ENCODE results near the gene MCMBP.
A peak's percentile ranks its signal among the peaks of the same experiment; 100 is the strongest.

Gene MCMBP

DNA sequence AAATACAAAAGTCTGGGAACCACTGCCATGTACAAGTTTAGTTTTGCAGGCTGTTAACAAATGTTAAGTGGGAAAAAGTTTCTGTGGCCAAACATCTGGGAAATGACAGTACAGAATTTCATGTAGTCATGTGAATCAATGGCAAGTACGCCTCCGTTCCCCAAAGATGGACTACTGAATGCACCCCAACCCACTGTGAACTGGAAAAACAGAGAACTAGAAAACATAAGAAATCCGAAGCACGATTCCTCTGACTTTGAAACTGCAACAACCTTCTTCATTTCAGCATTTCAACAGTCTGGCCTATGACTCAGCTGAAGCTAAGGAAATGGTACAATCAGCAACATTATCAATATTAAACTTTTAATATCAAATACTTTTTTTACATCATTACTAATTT lies 41.8 kb downstream of the MCMBP start:
- Histone ChIP-seq H3K4me1 (ENCODE audit: control insufficient read depth in 1 of 2, insufficient read depth in 1 of 2, low read depth in 1 of 2, low read length in 1 of 2) (no peaks in the 10 kb centered on the region), H3K27me3 (no peaks in the 10 kb centered on the region), H3K9me3 (no peaks in the 10 kb centered on the region), H3K36me3 (peaks cover 92% of the 10 kb centered on the region), H3K27ac (no peak overlapping the region), H3K4me3 (ENCODE audit: low read depth in 1 of 2, low read length in 1 of 2) (no peak overlapping the region)
- TF ChIP-seq, protein P1, sequence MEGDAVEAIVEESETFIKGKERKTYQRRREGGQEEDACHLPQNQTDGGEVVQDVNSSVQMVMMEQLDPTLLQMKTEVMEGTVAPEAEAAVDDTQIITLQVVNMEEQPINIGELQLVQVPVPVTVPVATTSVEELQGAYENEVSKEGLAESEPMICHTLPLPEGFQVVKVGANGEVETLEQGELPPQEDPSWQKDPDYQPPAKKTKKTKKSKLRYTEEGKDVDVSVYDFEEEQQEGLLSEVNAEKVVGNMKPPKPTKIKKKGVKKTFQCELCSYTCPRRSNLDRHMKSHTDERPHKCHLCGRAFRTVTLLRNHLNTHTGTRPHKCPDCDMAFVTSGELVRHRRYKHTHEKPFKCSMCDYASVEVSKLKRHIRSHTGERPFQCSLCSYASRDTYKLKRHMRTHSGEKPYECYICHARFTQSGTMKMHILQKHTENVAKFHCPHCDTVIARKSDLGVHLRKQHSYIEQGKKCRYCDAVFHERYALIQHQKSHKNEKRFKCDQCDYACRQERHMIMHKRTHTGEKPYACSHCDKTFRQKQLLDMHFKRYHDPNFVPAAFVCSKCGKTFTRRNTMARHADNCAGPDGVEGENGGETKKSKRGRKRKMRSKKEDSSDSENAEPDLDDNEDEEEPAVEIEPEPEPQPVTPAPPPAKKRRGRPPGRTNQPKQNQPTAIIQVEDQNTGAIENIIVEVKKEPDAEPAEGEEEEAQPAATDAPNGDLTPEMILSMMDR (IDR thresholded peaks at IDR 0.05): no peak

DNA sequence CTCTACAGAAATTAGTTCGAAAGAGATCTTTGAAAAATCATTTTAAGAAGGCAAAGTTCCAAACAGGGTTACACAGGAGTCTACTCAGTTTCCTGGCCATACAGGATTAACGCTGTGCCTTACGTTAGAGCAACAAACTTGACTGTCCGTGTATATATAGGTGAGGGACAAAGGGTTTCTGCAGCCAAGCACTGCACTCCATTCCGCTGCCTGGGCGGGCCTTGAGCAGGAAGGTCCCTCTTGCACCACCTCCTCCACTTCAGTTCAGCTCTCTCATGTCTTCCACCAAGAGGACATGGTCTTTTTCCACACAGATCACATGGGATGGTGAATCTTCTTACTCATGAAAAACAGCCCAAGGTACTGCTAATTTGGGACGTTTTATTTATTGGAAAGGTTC lies 43.2 kb downstream of the MCMBP start:
- peaks cover 78% of the 10 kb centered on the region for H3K36me3 ChIP-seq
- no peak overlapping the region for H3K4me3 ChIP-seq (ENCODE audit: low read depth in 1 of 2, low read length in 1 of 2)
- no peaks in the 10 kb centered on the region for H3K4me1 ChIP-seq (ENCODE audit: control insufficient read depth in 1 of 2, insufficient read depth in 1 of 2, low read depth in 1 of 2, low read length in 1 of 2)
- H3K9me3 ChIP-seq: no peaks in the 10 kb centered on the region
- no peak overlapping the region for H3K27ac ChIP-seq
- no peaks in the 10 kb centered on the region for H3K27me3 ChIP-seq
- TF ChIP-seq, protein P1 (IDR thresholded peaks at IDR 0.05): no peak

- TF ChIP-seq, protein P1 (IDR thresholded peaks at IDR 0.05): no peak
- H3K27me3 ChIP-seq: no peaks in the 10 kb centered on the region
- H3K4me3 ChIP-seq (ENCODE audit: low read depth in 1 of 2, low read length in 1 of 2): no peak overlapping the region
- H3K4me1 ChIP-seq (ENCODE audit: control insufficient read depth in 1 of 2, insufficient read depth in 1 of 2, low read depth in 1 of 2, low read length in 1 of 2): no peaks in the 10 kb centered on the region
- H3K27ac ChIP-seq: peak overlapping the region; percentile 14
- peaks cover 59% of the 10 kb centered on the region for H3K36me3 ChIP-seq
- no peaks in the 10 kb centered on the region for H3K9me3 ChIP-seq
These were observed 45.2 kb downstream of the MCMBP start for GRCh38 chr10:119827430-119827829.

DNA sequence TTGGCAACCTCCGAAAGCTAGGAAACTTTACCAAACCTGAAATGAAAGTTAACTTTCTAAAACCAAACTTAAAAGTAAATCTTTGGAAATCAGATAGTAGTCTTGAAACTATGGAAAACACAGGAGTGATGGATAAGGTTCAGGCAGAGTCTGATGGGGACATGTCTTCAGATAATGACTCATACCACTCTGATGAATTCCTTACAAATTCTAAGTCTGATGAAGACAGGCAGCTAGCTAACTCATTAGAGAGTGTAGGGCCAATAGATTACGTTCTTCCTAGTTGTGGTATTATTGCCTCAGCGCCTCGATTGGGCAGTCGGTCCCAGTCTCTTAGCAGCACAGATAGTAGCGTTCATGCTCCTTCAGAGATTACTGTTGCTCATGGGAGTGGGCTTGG lies 45.9 kb downstream of the MCMBP start:
- H3K4me1 ChIP-seq (ENCODE audit: control insufficient read depth in 1 of 2, insufficient read depth in 1 of 2, low read depth in 1 of 2, low read length in 1 of 2): no peaks in the 10 kb centered on the region
- TF ChIP-seq, protein P1 (IDR thresholded peaks at IDR 0.05): no peak
- H3K4me3 ChIP-seq (ENCODE audit: low read depth in 1 of 2, low read length in 1 of 2): no peak overlapping the region
- no peaks in the 10 kb centered on the region for H3K9me3 ChIP-seq
- H3K27ac ChIP-seq: no peak overlapping the region
- peaks cover 53% of the 10 kb centered on the region for H3K36me3 ChIP-seq
- no peaks in the 10 kb centered on the region for H3K27me3 ChIP-seq

DNA sequence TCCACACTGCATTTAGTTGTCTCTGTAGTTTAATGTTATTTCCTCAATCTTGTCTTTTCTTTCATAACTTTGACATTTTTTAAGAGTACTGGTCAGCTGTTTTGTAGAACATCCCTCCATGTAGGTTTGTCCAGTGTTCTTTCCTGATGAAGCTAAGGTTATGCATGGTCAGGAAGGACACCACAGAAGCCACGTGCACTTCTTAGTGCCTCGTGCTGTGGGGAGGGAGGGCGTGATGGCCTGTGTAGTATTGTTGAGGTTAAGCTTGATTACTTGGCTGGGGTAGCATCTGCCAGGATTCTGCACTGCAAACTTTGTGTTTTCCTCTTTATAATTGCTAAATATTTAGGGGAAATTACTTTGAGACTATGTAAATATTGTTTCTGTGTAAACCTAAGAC lies 48.3 kb downstream of the MCMBP start:
- peaks cover 6% of the 10 kb centered on the region for H3K27me3 ChIP-seq
- TF ChIP-seq, protein P1 (IDR thresholded peaks at IDR 0.05): no peak
- no peaks in the 10 kb centered on the region for H3K4me1 ChIP-seq (ENCODE audit: control insufficient read depth in 1 of 2, insufficient read depth in 1 of 2, low read depth in 1 of 2, low read length in 1 of 2)
- peaks cover 28% of the 10 kb centered on the region for H3K36me3 ChIP-seq
- H3K4me3 ChIP-seq (ENCODE audit: low read depth in 1 of 2, low read length in 1 of 2): no peak overlapping the region
- H3K9me3 ChIP-seq: no peaks in the 10 kb centered on the region
- no peak overlapping the region for H3K27ac ChIP-seq

GRCh38 chr10:119821182-119821581 lies 51.5 kb downstream of the MCMBP start:
- Histone ChIP-seq H3K4me3 (ENCODE audit: low read depth in 1 of 2, low read length in 1 of 2) (no peak overlapping the region), H3K27me3 (peaks cover 19% of the 10 kb centered on the region)

More at GRCh38 chr10:119821182-119821581, 51.5 kb downstream of the MCMBP start:
- TF ChIP-seq, protein P1 (IDR thresholded peaks at IDR 0.05): no peak
- Histone ChIP-seq H3K36me3 (no peaks in the 10 kb centered on the region), H3K27ac (no peak overlapping the region), H3K9me3 (no peaks in the 10 kb centered on the region), H3K4me1 (ENCODE audit: control insufficient read depth in 1 of 2, insufficient read depth in 1 of 2, low read depth in 1 of 2, low read length in 1 of 2) (no peaks in the 10 kb centered on the region)

Data from neutrophil (primary cell).